Naive thymus-derived CD8-positive, alpha-beta T cell (primary cell): ENCODE results near the gene MFSD1. TPM values are rescaled to one million over a fixed set of nuclear protein-coding genes. Genes with fewer than 3 reads are reported as not detected.

Experiments used
- ATAC-seq, 2 donors: fragments of 150-1000 bp; cut with Tn5 transposase in 1 of 2; sonication (Bioruptor Pico), chemical (Tn5 transposase) in 1 of 2; 1 replicate in 1 of 2; 2 replicates in 1 of 2; pipeline ENCODE4 v1.10.0; 2021; ENCODE audit warnings: mild to moderate bottlenecking in 2 of 2, moderate library complexity in 2 of 2
- POLR2A ChIA-PET: fragments of 350-600 bp; sonication (Branson Sonifier 250); formaldehyde crosslinking; loops from one replicate; lab custom pipeline; 2021; ENCODE audit warnings: antibody characterized with exemption; lab: Charles Lee
- DNase-seq, 10 donors: peaks; one replicate each; pipeline versions ENCODE4 v3.0.0 to v3.0.0-alpha.2; 2020 to 2022
- H3K27ac Mint-ChIP-seq, 10 donors: one replicate each; pipeline ENCODE4 v1.8.0; 2020 to 2022; ENCODE audit warnings: mild to moderate bottlenecking in 10 of 10, mixed read lengths in 10 of 10, moderate library complexity in 4 of 10, inconsistent platforms in 1 of 10
- H3K27me3 Mint-ChIP-seq, 5 donors: one replicate each; pipeline ENCODE4 v1.8.0; 2021 to 2022; ENCODE audit warnings: mixed read lengths in 5 of 5
- H3K36me3 Mint-ChIP-seq, 3 donors: one replicate each; pipeline ENCODE4 v1.8.0; 2020 to 2022; ENCODE audit warnings: mixed read lengths in 3 of 3, mild to moderate bottlenecking in 2 of 3, inconsistent platforms in 1 of 3
- H3K4me1 Mint-ChIP-seq, 4 donors: one replicate each; pipeline ENCODE4 v1.8.0; 2021 to 2022; ENCODE audit warnings: mixed read lengths in 4 of 4
- H3K4me3 Mint-ChIP-seq, 10 donors: one replicate each; pipeline ENCODE4 v1.8.0; 2020 to 2022; ENCODE audit warnings: mild to moderate bottlenecking in 10 of 10, mixed read lengths in 10 of 10, moderate library complexity in 6 of 10, inconsistent platforms in 1 of 10
- H3K9me3 Mint-ChIP-seq, 9 donors: one replicate each; pipeline ENCODE4 v1.8.0; 2020 to 2022; ENCODE audit warnings: mixed read lengths in 9 of 9, mild to moderate bottlenecking in 3 of 9, inconsistent platforms in 1 of 9, moderate library complexity in 1 of 9
- polyA plus RNA-seq, 3 donors: library from polyadenylated mRNA; unstranded; fragments of 300-500 nt; fragmentation: Illumina TruSeq; gene quantifications; one replicate each; pipeline ENCODE4 v1.2.3, GENCODE V29; 2021
- total RNA-seq, 8 experiments: library from RNA in 2 of 8; stranded (reverse) in 2 of 8; gene quantifications; one replicate each; pipeline ENCODE4 v1.2.3 and lab custom pipeline; 2021 to 2026

Gene MFSD1
- total RNA-seq (10 to 100 TPM; 28.8 to 30.3 TPM), polyA plus RNA-seq (10 to 100 TPM; 41.0 to 56.0 (median 52.2) TPM), total RNA-seq (lab: John Stamatoyannopoulos, UW) (13.3 to 44.2 (median 36.7) reads per million in 6 experiments)

GRCh38 chr3:158801696-158802408 lies at the start of gene MFSD1:
MFSD1 (plus strand) TSS chr3:158802054; CDS start chr3:158802153, 99 bp downstream.
- no peaks in the 10 kb centered on the region for H3K27me3 Mint-ChIP-seq
- peaks cover 10 to 43% (median 36%) of the 10 kb centered on the region in 4 donors for H3K4me1 Mint-ChIP-seq
- DNase-seq (peak; percentile 77 to 93 (median 84)), ATAC-seq (peak; percentile 91)
- peak within 1 kb of the TSS; percentile 82 to 95 (median 91) for H3K4me3 Mint-ChIP-seq
- H3K27ac Mint-ChIP-seq = peak within 1 kb of the TSS; percentile 90 to 96 (median 94)
- H3K36me3 Mint-ChIP-seq = peaks cover 0 to 22% (median 2%) of the 10 kb centered on the region in 3 donors
- no peaks in the 10 kb centered on the region for H3K9me3 Mint-ChIP-seq
- POLR2A ChIA-PET = interaction anchor here (0.6 to 1.9 kb wide), 8 partner anchors 8 to 1627 kb away, joined by 3 to 6 read pairs (median 4); partner anchors contain the start of genes GFM1 and LXN

- no peaks in the 10 kb centered on the region for H3K9me3 Mint-ChIP-seq
- POLR2A ChIA-PET = no interaction called here
- H3K4me1 Mint-ChIP-seq = peaks cover 0 to 2% (median 0%) of the 10 kb centered on the region in 4 donors
- H3K27me3 Mint-ChIP-seq = no peaks in the 10 kb centered on the region
- H3K27ac Mint-ChIP-seq = no peak overlapping the region
- DNase-seq = no peak
- H3K4me3 Mint-ChIP-seq = no peak overlapping the region
- ATAC-seq = no peak
- H3K36me3 Mint-ChIP-seq = peaks cover 0 to 8% (median 7%) of the 10 kb centered on the region in 3 donors
These were observed 48.0 kb upstream of the MFSD1 start for GRCh38 chr3:158753854-158754253.

- H3K9me3 Mint-ChIP-seq = no peaks in the 10 kb centered on the region
- no peak for ATAC-seq
- H3K4me3 Mint-ChIP-seq = no peak overlapping the region
- POLR2A ChIA-PET = no interaction called here
- no peak overlapping the region for H3K27ac Mint-ChIP-seq
- no peaks in the 10 kb centered on the region for H3K27me3 Mint-ChIP-seq
- no peak for DNase-seq
- H3K4me1 Mint-ChIP-seq = no peaks in the 10 kb centered on the region
- H3K36me3 Mint-ChIP-seq = peaks cover 0 to 2% (median 0%) of the 10 kb centered on the region in 3 donors
These were observed 46.4 kb upstream of the MFSD1 start for GRCh38 chr3:158755421-158755820.

- H3K27ac Mint-ChIP-seq = no peak overlapping the region
- no peaks in the 10 kb centered on the region for H3K9me3 Mint-ChIP-seq
- no peak overlapping the region for H3K4me3 Mint-ChIP-seq
- ATAC-seq (no peak), DNase-seq (no peak)
- no peaks in the 10 kb centered on the region for H3K4me1 Mint-ChIP-seq
- peaks cover 0 to 3% (median 0%) of the 10 kb centered on the region in 3 donors for H3K36me3 Mint-ChIP-seq
- no peaks in the 10 kb centered on the region for H3K27me3 Mint-ChIP-seq
- POLR2A ChIA-PET = no interaction called here
These were observed 40.5 kb upstream of the MFSD1 start for GRCh38 chr3:158761350-158761749.

GRCh38 chr3:158762701-158763100 lies 39.2 kb upstream of the MFSD1 start:
- Mint-ChIP-seq H3K27ac (no peak overlapping the region), H3K9me3 (no peaks in the 10 kb centered on the region), H3K27me3 (no peaks in the 10 kb centered on the region), H3K36me3 (peaks cover 0 to 6% (median 0%) of the 10 kb centered on the region in 3 donors), H3K4me3 (no peak overlapping the region), H3K4me1 (no peaks in the 10 kb centered on the region)
- POLR2A ChIA-PET = no interaction called here
- DNase-seq (no peak), ATAC-seq (no peak)

GRCh38 chr3:158763421-158763820 lies 38.4 kb upstream of the MFSD1 start:
- no peaks in the 10 kb centered on the region for H3K4me1 Mint-ChIP-seq
- no peak for DNase-seq
- POLR2A ChIA-PET = no interaction called here
- H3K27me3 Mint-ChIP-seq = no peaks in the 10 kb centered on the region
- ATAC-seq = no peak
- no peak overlapping the region for H3K27ac Mint-ChIP-seq
- H3K9me3 Mint-ChIP-seq = no peaks in the 10 kb centered on the region
- H3K36me3 Mint-ChIP-seq = peaks cover 0 to 6% (median 0%) of the 10 kb centered on the region in 3 donors
- H3K4me3 Mint-ChIP-seq = no peak overlapping the region

- ATAC-seq = no peak
- Mint-ChIP-seq H3K36me3 (peaks cover 0 to 4% (median 0%) of the 10 kb centered on the region in 3 donors), H3K27ac (no peak overlapping the region), H3K9me3 (no peaks in the 10 kb centered on the region), H3K4me3 (no peak overlapping the region), H3K4me1 (no peaks in the 10 kb centered on the region), H3K27me3 (no peaks in the 10 kb centered on the region)
- no peak for DNase-seq
- POLR2A ChIA-PET = no interaction called here
These were observed 36.2 kb upstream of the MFSD1 start for GRCh38 chr3:158765518-158766205.

- no peak for DNase-seq
- no peaks in the 10 kb centered on the region for H3K4me1 Mint-ChIP-seq
- H3K27ac Mint-ChIP-seq = no peak overlapping the region
- H3K36me3 Mint-ChIP-seq = peaks cover 0 to 4% (median 3%) of the 10 kb centered on the region in 3 donors
- H3K4me3 Mint-ChIP-seq = no peak overlapping the region
- POLR2A ChIA-PET = no interaction called here
- no peak for ATAC-seq
- H3K9me3 Mint-ChIP-seq = no peaks in the 10 kb centered on the region
- no peaks in the 10 kb centered on the region for H3K27me3 Mint-ChIP-seq
These were observed 35.5 kb upstream of the MFSD1 start for GRCh38 chr3:158766364-158766763.

- Mint-ChIP-seq H3K36me3 (peaks cover 0 to 5% (median 4%) of the 10 kb centered on the region in 3 donors), H3K4me3 (no peak overlapping the region), H3K27me3 (no peaks in the 10 kb centered on the region), H3K9me3 (no peaks in the 10 kb centered on the region), H3K4me1 (no peaks in the 10 kb centered on the region), H3K27ac (no peak overlapping the region)
- ATAC-seq (no peak), DNase-seq (no peak)
- POLR2A ChIA-PET = no interaction called here
These were observed 33.5 kb upstream of the MFSD1 start for GRCh38 chr3:158768361-158768787.

- DNase-seq = no peak
- Mint-ChIP-seq H3K9me3 (no peaks in the 10 kb centered on the region), H3K4me3 (no peak overlapping the region), H3K4me1 (no peaks in the 10 kb centered on the region), H3K36me3 (peaks cover 0 to 5% (median 4%) of the 10 kb centered on the region in 3 donors), H3K27ac (no peak overlapping the region), H3K27me3 (no peaks in the 10 kb centered on the region)
- POLR2A ChIA-PET = no interaction called here
- ATAC-seq = no peak
These were observed 32.8 kb upstream of the MFSD1 start for GRCh38 chr3:158768881-158769543.

GRCh38 chr3:158769549-158769948 lies 32.3 kb upstream of the MFSD1 start:
- no peaks in the 10 kb centered on the region for H3K4me1 Mint-ChIP-seq
- DNase-seq (no peak), ATAC-seq (no peak)
- H3K4me3 Mint-ChIP-seq = no peak overlapping the region
- no peaks in the 10 kb centered on the region for H3K9me3 Mint-ChIP-seq
- H3K36me3 Mint-ChIP-seq = peaks cover 0 to 5% (median 4%) of the 10 kb centered on the region in 3 donors
- no peak overlapping the region for H3K27ac Mint-ChIP-seq
- no peaks in the 10 kb centered on the region for H3K27me3 Mint-ChIP-seq
- POLR2A ChIA-PET = no interaction called here

GRCh38 chr3:158769952-158770740 lies 31.7 kb upstream of the MFSD1 start:
- Mint-ChIP-seq H3K27me3 (no peaks in the 10 kb centered on the region), H3K27ac (no peak overlapping the region), H3K4me1 (peaks cover 0 to 1% (median 0%) of the 10 kb centered on the region in 4 donors), H3K4me3 (no peak overlapping the region), H3K9me3 (no peaks in the 10 kb centered on the region), H3K36me3 (peaks cover 0 to 5% (median 4%) of the 10 kb centered on the region in 3 donors)
- no peak for ATAC-seq
- POLR2A ChIA-PET = no interaction called here
- no peak for DNase-seq
